GM23338 (cell line): ENCODE measurements around the gene CDK18. TPM values are rescaled to one million over a fixed set of nuclear protein-coding genes. Genes with fewer than 3 reads are reported as not detected.

ENCODE experiments used
- ATAC-seq: fragments of 200-7000 bp; cut with Tn5 transposase; 3 replicates; pipeline ENCODE4 v1.9.1; 2020
- DNase-seq: peaks from one replicate; pipeline ENCODE4 v3.0.0-alpha.2; 2015; ENCODE audit warnings: low spot score
- H2AFZ ChIP-seq: fragments of 200-600 bp; sonication (generic); 2 replicates; pipeline ENCODE4 v1.8.0; 2016; ENCODE audit warnings: antibody characterized with exemption, mild to moderate bottlenecking, moderate library complexity
- H3F3A ChIP-seq: fragments of 200-600 bp; sonication (generic); replicated peaks from 2 replicates; pipeline ENCODE4 v1.8.0; 2017; ENCODE audit warnings: antibody characterized with exemption, mixed run types, low read depth
- H3K27ac ChIP-seq: fragments of 200-600 bp; sonication (generic); 2 replicates; pipeline ENCODE4 v1.6.1; 2016; ENCODE audit warnings: low read depth
- H3K27me3 ChIP-seq: fragments of 200-600 bp; sonication (generic); 2 replicates; pipeline ENCODE4 v1.8.0; 2016; ENCODE audit warnings: mild to moderate bottlenecking, mixed run types, moderate library complexity; ENCODE audit not compliant: insufficient read depth
- H3K36me3 ChIP-seq: fragments of 200-600 bp; sonication (generic); 2 replicates; pipeline ENCODE4 v1.8.0; 2016; ENCODE audit warnings: mild to moderate bottlenecking; ENCODE audit not compliant: insufficient read depth
- H3K4me1 ChIP-seq: fragments of 200-600 bp; sonication (generic); 2 replicates; pipeline ENCODE4 v1.8.0; 2016; ENCODE audit warnings: mild to moderate bottlenecking, moderate library complexity; ENCODE audit not compliant: insufficient read depth
- H3K4me2 ChIP-seq: fragments of 200-600 bp; sonication (generic); 2 replicates; pipeline ENCODE4 v1.7.1; 2017; ENCODE audit warnings: mixed run types
- H3K4me3 ChIP-seq: fragments of 200-600 bp; sonication (generic); 2 replicates; pipeline ENCODE4 v1.6.1; 2016; ENCODE audit warnings: mixed run types
- H3K79me2 ChIP-seq: fragments of 200-600 bp; sonication (generic); replicated peaks from 2 replicates; pipeline ENCODE4 v1.8.0; 2017; ENCODE audit warnings: mild to moderate bottlenecking; ENCODE audit not compliant: insufficient read depth
- H3K9me2 ChIP-seq: fragments of 200-600 bp; sonication (generic); 2 replicates; pipeline ENCODE4 v1.8.0; 2017; ENCODE audit not compliant: insufficient read depth
- H4K20me1 ChIP-seq: fragments of 200-600 bp; sonication (generic); replicated peaks from 2 replicates; pipeline ENCODE4 v1.8.0; 2017; ENCODE audit warnings: mild to moderate bottlenecking; ENCODE audit not compliant: insufficient read depth
- H3K27ac Mint-ChIP-seq: 2 replicates; pipeline ENCODE4 v1.8.0; 2020; ENCODE audit warnings: inconsistent platforms, mild to moderate bottlenecking, moderate library complexity, mixed read lengths
- H3K27me3 Mint-ChIP-seq: 3 replicates; pipeline ENCODE4 v1.8.0; 2022; ENCODE audit warnings: low read depth, mild to moderate bottlenecking, moderate library complexity, mixed read lengths, inconsistent platforms; ENCODE audit not compliant: insufficient read depth, poor library complexity
- H3K36me3 Mint-ChIP-seq: 3 replicates; pipeline ENCODE4 v1.8.0; 2021; ENCODE audit warnings: low read depth, mild to moderate bottlenecking, inconsistent platforms, moderate library complexity, mixed read lengths
- H3K4me1 Mint-ChIP-seq: 3 replicates; pipeline ENCODE4 v1.8.0; 2020; ENCODE audit warnings: mild to moderate bottlenecking, inconsistent platforms, mixed read lengths
- H3K4me3 Mint-ChIP-seq: 3 replicates; pipeline ENCODE4 v1.8.0; 2021; ENCODE audit warnings: moderate library complexity, mild to moderate bottlenecking, inconsistent platforms, mixed read lengths
- H3K9me3 Mint-ChIP-seq: 3 replicates; pipeline ENCODE4 v1.8.0; 2020; ENCODE audit warnings: moderate library complexity, mild to moderate bottlenecking, inconsistent platforms, mixed read lengths
- CREB1 ChIP-seq: fragments of 250-450 bp; sonication (Bioruptor Pico); IDR thresholded peaks from 2 replicates; pipeline ENCODE4 v1.5.0; 2020; ENCODE audit warnings: low read depth, mild to moderate bottlenecking, moderate library complexity
- EZH2 ChIP-seq: fragments of 200-600 bp; sonication (generic); IDR thresholded peaks from one replicate; pipeline ENCODE4 v1.8.0; 2017; ENCODE audit warnings: antibody characterized with exemption, mild to moderate bottlenecking, low read depth; ENCODE audit not compliant: unreplicated experiment
- POLR2AphosphoS5 ChIP-seq: IDR thresholded peaks from 2 replicates; pipeline ENCODE4 v1.6.1; 2016; ENCODE audit warnings: antibody characterized with exemption, low read depth
- ZNF114 ChIP-seq: fragments of 250-450 bp; sonication (Bioruptor Pico); IDR thresholded peaks from 2 replicates; pipeline ENCODE4 v1.5.0; 2020; ENCODE audit warnings: mild to moderate bottlenecking, moderate library complexity
- polyA plus RNA-seq: library from polyadenylated mRNA; unstranded; fragments of >200 nt; fragmentation: Nextera tagmentation; extraction: Ambion mirVana; gene quantifications from 2 replicates; pipeline ENCODE4 v1.2.1, GENCODE V29; 2016
- total RNA-seq: library from RNA; depleted of rRNA; stranded (reverse); fragments of >200 nt; shearing (Covaris generic); gene quantifications from 2 replicates; pipeline ENCODE4 v1.2.3, GENCODE V29; 2014
- TF ChIP-seq, protein P1 (sequence below): fragments of 250-450 bp; sonication (Bioruptor Pico); IDR thresholded peaks from 2 replicates; pipeline ENCODE4 v1.5.0; 2020; ENCODE audit warnings: mild to moderate bottlenecking, moderate library complexity
- TF ChIP-seq, protein P2 (sequence below), 2 experiments: fragments of 200-600 bp in 1 of 2; sonication (generic) in 1 of 2; conservative IDR thresholded peaks; 2 replicates each; pipeline versions ENCODE4 v1.5.1 to v1.6.1; 2016 to 2017; ENCODE audit warnings: antibody characterized with exemption in 2 of 2, low read depth in 2 of 2, mild to moderate bottlenecking in 2 of 2, moderate library complexity in 1 of 2

The CDK18 gene
- total and polyA plus RNA-seq, 2 experiments from 2014 or later: 21.1 to 46.5 TPM

DNA sequence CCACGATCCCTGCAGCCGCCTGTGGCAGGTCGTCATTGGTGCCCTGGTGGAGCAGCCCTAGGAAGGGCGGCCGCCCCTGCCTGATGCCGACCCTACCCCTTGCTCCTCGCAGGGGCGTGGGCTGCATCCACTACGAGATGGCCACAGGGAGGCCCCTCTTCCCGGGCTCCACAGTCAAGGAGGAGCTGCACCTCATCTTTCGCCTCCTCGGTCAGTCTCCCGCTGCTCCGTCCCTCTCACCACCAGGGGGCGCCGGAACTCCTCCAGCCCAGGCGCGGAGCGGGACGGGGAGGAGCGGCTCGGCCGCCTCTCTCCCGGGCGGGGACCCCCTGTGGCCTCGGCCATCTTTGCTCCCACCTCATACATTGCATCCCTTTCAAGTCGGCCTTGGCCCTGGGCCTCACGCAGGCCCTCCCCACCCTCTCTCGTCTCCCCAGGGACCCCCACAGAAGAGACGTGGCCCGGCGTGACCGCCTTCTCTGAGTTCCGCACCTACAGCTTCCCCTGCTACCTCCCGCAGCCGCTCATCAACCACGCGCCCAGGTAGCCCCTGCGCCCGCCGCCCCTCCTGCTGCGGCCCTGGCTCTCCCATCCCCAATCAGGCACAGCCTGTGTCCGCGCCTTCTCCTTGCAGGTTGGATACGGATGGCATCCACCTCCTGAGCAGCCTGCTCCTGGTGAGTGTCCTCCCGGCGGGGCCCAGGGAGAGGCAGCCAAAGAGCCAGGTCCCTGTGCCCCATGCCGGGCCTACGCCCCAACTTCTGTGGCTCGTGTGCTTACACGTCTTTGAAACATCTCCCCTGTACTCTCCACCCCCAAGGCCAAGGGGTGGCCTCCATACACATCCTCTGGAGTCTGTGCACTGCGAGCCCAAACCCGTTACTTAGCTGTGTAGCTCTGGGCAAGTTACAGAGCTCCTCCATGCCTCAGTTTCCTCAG, 24.7 kb downstream of the CDK18 start:
- peak overlapping the region; percentile 46 for H3K4me3 ChIP-seq
- no peak overlapping the region for H3K27ac ChIP-seq
- ATAC-seq: peak; percentile 89
- H3F3A ChIP-seq: peaks cover 10% of the 10 kb centered on the region; the same call in 1 of the 2 replicates
- Mint-ChIP-seq H3K9me3 (peaks cover 2% of the 10 kb centered on the region; the same call in 1 of the 3 replicates), H3K27me3 (peaks cover 13% of the 10 kb centered on the region), H3K4me3 (no peak overlapping the region; the same call in 2 of the 3 replicates), H3K4me1 (peaks cover 19% of the 10 kb centered on the region), H3K36me3 (peaks cover 50% of the 10 kb centered on the region), H3K27ac (no peak overlapping the region)
- peaks cover 3% of the 10 kb centered on the region; the same call in 1 of the 2 replicates for H4K20me1 ChIP-seq
- peak overlapping the region; percentile 81 for H3K4me2 ChIP-seq
- TF ChIP-seq ZNF114 (CRISPR knock-in tag) (no peak), POLR2AphosphoS5 (0 out of 2 replicates have a peak, but pooled peaks have one; percentile 19), EZH2 (no peak), CREB1 (CRISPR knock-in tag) (0 out of 2 replicates have a peak, but pooled peaks have one; percentile 49)
- TF ChIP-seq, protein P1, sequence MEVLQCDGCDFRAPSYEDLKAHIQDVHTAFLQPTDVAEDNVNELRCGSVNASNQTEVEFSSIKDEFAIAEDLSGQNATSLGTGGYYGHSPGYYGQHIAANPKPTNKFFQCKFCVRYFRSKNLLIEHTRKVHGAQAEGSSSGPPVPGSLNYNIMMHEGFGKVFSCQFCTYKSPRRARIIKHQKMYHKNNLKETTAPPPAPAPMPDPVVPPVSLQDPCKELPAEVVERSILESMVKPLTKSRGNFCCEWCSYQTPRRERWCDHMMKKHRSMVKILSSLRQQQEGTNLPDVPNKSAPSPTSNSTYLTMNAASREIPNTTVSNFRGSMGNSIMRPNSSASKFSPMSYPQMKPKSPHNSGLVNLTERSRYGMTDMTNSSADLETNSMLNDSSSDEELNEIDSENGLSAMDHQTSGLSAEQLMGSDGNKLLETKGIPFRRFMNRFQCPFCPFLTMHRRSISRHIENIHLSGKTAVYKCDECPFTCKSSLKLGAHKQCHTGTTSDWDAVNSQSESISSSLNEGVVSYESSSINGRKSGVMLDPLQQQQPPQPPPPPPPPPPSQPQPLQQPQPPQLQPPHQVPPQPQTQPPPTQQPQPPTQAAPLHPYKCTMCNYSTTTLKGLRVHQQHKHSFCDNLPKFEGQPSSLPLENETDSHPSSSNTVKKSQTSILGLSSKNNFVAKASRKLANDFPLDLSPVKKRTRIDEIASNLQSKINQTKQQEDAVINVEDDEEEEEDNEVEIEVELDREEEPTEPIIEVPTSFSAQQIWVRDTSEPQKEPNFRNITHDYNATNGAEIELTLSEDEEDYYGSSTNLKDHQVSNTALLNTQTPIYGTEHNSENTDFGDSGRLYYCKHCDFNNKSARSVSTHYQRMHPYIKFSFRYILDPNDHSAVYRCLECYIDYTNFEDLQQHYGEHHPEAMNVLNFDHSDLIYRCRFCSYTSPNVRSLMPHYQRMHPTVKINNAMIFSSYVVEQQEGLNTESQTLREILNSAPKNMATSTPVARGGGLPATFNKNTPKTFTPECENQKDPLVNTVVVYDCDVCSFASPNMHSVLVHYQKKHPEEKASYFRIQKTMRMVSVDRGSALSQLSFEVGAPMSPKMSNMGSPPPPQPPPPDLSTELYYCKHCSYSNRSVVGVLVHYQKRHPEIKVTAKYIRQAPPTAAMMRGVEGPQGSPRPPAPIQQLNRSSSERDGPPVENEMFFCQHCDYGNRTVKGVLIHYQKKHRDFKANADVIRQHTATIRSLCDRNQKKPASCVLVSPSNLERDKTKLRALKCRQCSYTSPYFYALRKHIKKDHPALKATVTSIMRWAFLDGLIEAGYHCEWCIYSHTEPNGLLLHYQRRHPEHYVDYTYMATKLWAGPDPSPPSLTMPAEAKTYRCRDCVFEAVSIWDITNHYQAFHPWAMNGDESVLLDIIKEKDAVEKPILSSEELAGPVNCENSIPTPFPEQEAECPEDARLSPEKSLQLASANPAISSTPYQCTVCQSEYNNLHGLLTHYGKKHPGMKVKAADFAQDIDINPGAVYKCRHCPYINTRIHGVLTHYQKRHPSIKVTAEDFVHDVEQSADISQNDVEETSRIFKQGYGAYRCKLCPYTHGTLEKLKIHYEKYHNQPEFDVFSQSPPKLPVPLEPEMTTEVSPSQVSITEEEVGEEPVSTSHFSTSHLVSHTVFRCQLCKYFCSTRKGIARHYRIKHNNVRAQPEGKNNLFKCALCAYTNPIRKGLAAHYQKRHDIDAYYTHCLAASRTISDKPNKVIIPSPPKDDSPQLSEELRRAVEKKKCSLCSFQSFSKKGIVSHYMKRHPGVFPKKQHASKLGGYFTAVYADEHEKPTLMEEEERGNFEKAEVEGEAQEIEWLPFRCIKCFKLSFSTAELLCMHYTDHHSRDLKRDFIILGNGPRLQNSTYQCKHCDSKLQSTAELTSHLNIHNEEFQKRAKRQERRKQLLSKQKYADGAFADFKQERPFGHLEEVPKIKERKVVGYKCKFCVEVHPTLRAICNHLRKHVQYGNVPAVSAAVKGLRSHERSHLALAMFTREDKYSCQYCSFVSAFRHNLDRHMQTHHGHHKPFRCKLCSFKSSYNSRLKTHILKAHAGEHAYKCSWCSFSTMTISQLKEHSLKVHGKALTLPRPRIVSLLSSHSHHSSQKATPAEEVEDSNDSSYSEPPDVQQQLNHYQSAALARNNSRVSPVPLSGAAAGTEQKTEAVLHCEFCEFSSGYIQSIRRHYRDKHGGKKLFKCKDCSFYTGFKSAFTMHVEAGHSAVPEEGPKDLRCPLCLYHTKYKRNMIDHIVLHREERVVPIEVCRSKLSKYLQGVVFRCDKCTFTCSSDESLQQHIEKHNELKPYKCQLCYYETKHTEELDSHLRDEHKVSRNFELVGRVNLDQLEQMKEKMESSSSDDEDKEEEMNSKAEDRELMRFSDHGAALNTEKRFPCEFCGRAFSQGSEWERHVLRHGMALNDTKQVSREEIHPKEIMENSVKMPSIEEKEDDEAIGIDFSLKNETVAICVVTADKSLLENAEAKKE (CRISPR knock-in tag): no peak
- TF ChIP-seq, protein P2, sequence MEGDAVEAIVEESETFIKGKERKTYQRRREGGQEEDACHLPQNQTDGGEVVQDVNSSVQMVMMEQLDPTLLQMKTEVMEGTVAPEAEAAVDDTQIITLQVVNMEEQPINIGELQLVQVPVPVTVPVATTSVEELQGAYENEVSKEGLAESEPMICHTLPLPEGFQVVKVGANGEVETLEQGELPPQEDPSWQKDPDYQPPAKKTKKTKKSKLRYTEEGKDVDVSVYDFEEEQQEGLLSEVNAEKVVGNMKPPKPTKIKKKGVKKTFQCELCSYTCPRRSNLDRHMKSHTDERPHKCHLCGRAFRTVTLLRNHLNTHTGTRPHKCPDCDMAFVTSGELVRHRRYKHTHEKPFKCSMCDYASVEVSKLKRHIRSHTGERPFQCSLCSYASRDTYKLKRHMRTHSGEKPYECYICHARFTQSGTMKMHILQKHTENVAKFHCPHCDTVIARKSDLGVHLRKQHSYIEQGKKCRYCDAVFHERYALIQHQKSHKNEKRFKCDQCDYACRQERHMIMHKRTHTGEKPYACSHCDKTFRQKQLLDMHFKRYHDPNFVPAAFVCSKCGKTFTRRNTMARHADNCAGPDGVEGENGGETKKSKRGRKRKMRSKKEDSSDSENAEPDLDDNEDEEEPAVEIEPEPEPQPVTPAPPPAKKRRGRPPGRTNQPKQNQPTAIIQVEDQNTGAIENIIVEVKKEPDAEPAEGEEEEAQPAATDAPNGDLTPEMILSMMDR (conservative IDR thresholded peaks at IDR 0.05; ENCODE audit: low read depth in 2 of 2): peak; percentile 84 to 97
- no peaks in the 10 kb centered on the region for H3K79me2 ChIP-seq
- H2AFZ ChIP-seq: peak overlapping the region; percentile 78; the same call in 1 of the 2 replicates
- peaks cover 3% of the 10 kb centered on the region; the same call in 1 of the 2 replicates for H3K36me3 ChIP-seq
- no peaks in the 10 kb centered on the region for H3K27me3 ChIP-seq
- H3K9me2 ChIP-seq: no peaks in the 10 kb centered on the region
- peaks cover 9% of the 10 kb centered on the region for H3K4me1 ChIP-seq
- peak; percentile 95 for DNase-seq
